Fibroblast of lung (primary cell): ENCODE results near the gene KRTCAP2. TPM values are rescaled to one million over a fixed set of nuclear protein-coding genes. Genes with fewer than 3 reads are reported as not detected.
"Not testable (repeated sequence)": the region's sequence is repeated elsewhere in the genome, so short reads cannot be mapped to it uniquely, and the experiment has no call there.

ENCODE experiments used
- DNase-seq, 2 donors: peaks; one replicate each; pipeline versions ENCODE4 v3.0.0 to v3.0.0-alpha.2; 2010; ENCODE audit warnings: low read depth in 2 of 2
- H2AFZ ChIP-seq: 2 replicates; pipeline ENCODE4 v1.5.1; 2012; ENCODE audit warnings: low read length, control low read depth, inconsistent platforms
- H3K27ac ChIP-seq: 2 replicates; pipeline ENCODE4 v1.5.1; 2011; ENCODE audit warnings: low read length, control low read depth; ENCODE audit not compliant: insufficient read depth
- H3K27me3 ChIP-seq: 2 replicates; pipeline ENCODE4 v1.5.1; 2011; ENCODE audit warnings: mild to moderate bottlenecking, low read length; ENCODE audit not compliant: control insufficient read depth, insufficient read depth
- H3K36me3 ChIP-seq: 2 replicates; pipeline ENCODE4 v1.5.1; 2011; ENCODE audit warnings: low read length; ENCODE audit not compliant: control insufficient read depth, insufficient read depth
- H3K4me1 ChIP-seq: 2 replicates; pipeline ENCODE4 v1.5.1; 2011; ENCODE audit warnings: low read length; ENCODE audit not compliant: control insufficient read depth, insufficient read depth; ENCODE audit errors: extremely low read depth
- H3K4me2 ChIP-seq: 2 replicates; pipeline ENCODE4 v1.5.1; 2011; ENCODE audit warnings: low read length, control low read depth; ENCODE audit not compliant: insufficient read depth; ENCODE audit errors: extremely low read depth
- H3K4me3 ChIP-seq, 4 experiments: fragments of 200-600 bp in 1 of 4; sonication (generic) in 1 of 4; replicated peaks in 1 of 4; 2 replicates each; pipeline ENCODE4 v1.5.1; 2011 to 2016; ENCODE audit warnings: low read length in 4 of 4, low read depth in 3 of 4, mild to moderate bottlenecking in 3 of 4, control low read depth in 2 of 4, inconsistent platforms in 1 of 4, mixed read lengths in 1 of 4; ENCODE audit not compliant: insufficient read depth in 1 of 4; ENCODE audit errors: control extremely low read depth in 1 of 4
- H3K79me2 ChIP-seq: 2 replicates; pipeline ENCODE4 v1.5.1; 2012; ENCODE audit warnings: mild to moderate bottlenecking, low read length, inconsistent platforms; ENCODE audit not compliant: control insufficient read depth, insufficient read depth
- H3K9ac ChIP-seq: 2 replicates; pipeline ENCODE4 v1.5.1; 2011; ENCODE audit warnings: mild to moderate bottlenecking, low read length, control low read depth; ENCODE audit not compliant: insufficient read depth
- H3K9me3 ChIP-seq: 2 replicates; pipeline ENCODE4 v1.5.1; 2012; ENCODE audit warnings: low read depth, low read length; ENCODE audit not compliant: control insufficient read depth, insufficient read depth
- H4K20me1 ChIP-seq: 2 replicates; pipeline ENCODE4 v1.5.1; 2011; ENCODE audit warnings: low read length; ENCODE audit not compliant: control insufficient read depth, insufficient read depth; ENCODE audit errors: extremely low read depth
- CTCF ChIP-seq, 2 donors: IDR thresholded peaks in 1 of 2; conservative IDR thresholded peaks in 1 of 2; 1 replicate in 1 of 2; 2 replicates in 1 of 2; pipeline ENCODE4 v1.5.1; 2011 to 2012; ENCODE audit warnings: low read length in 2 of 2, control low read depth in 1 of 2, inconsistent platforms in 1 of 2, low read depth in 1 of 2, mild to moderate bottlenecking in 1 of 2
- EZH2 ChIP-seq: IDR thresholded peaks from 2 replicates; pipeline ENCODE4 v1.5.1; 2012; ENCODE audit warnings: low read length, control low read depth, mild to moderate bottlenecking; ENCODE audit errors: missing control alignments
- polyA plus RNA-seq, 2 donors: library from polyadenylated mRNA; depleted of rRNA in 1 of 2; stranded (reverse) in 1 of 2; unstranded in 1 of 2; fragments of >200 nt; gene quantifications; 2 replicates each; pipeline ENCODE4 v1.2.1, GENCODE V29; 2011 to 2012; ENCODE audit warnings: missing spikeins in 1 of 2
- total RNA-seq: library from RNA; depleted of rRNA; stranded (reverse); fragments of >200 nt; gene quantifications from 2 replicates; pipeline ENCODE4 v1.2.1, GENCODE V29; 2014

The KRTCAP2 gene
- total and polyA plus RNA-seq, 2 donors (not counting 1 experiment from before 2014, with no cell fraction given): 123 to 125 TPM

- H3K4me2 ChIP-seq: peak overlapping the region; percentile 95
- no peaks in the 10 kb centered on the region for H3K9me3 ChIP-seq
- peak overlapping the region; percentile 94 for H3K27ac ChIP-seq
- DNase-seq: peak in 1 of 2 donors; percentile 10
- no peak for TF ChIP-seq CTCF (conservative IDR thresholded peaks at IDR 0.05 in 1 of 2, IDR thresholded peaks at IDR 0.05 in 1 of 2; ENCODE audit: low read depth in 1 of 2, low read length in 2 of 2)
- TF ChIP-seq EZH2: no peak
- peaks cover 21% of the 10 kb centered on the region for H3K36me3 ChIP-seq
- H3K79me2 ChIP-seq: peaks cover 8% of the 10 kb centered on the region
- no peaks in the 10 kb centered on the region for H4K20me1 ChIP-seq
- H2AFZ ChIP-seq: no peak overlapping the region
- H3K9ac ChIP-seq: peak overlapping the region; percentile 85
- H3K27me3 ChIP-seq: no peaks in the 10 kb centered on the region
- peak overlapping the region; percentile 33 to 74 (median 54) for H3K4me3 ChIP-seq
- H3K4me1 ChIP-seq: peaks cover 19% of the 10 kb centered on the region
Observed at GRCh38 chr1:155195201-155196102, 22.3 kb upstream of the KRTCAP2 start.

- H3K27ac ChIP-seq: peak overlapping the region; percentile 94
- not testable (repeated sequence) for H4K20me1 ChIP-seq, H3K79me2 ChIP-seq, DNase-seq, H3K9me3 ChIP-seq, H3K27me3 ChIP-seq
- H3K4me2 ChIP-seq: peak overlapping the region; percentile 98
- peak overlapping the region; percentile 17 for H2AFZ ChIP-seq
- peaks cover 19% of the 10 kb centered on the region for H3K4me1 ChIP-seq
- peak overlapping the region; percentile 78 for H3K9ac ChIP-seq
- H3K4me3 ChIP-seq: peak overlapping the region; percentile 33 to 64 (median 49)
- peaks cover 16% of the 10 kb centered on the region for H3K36me3 ChIP-seq
Observed at GRCh38 chr1:155193991-155194240, 20.8 kb upstream of the KRTCAP2 start.

GRCh38 chr1:155193275-155193990 lies 20.3 kb upstream of the KRTCAP2 start:
- Histone ChIP-seq H3K27me3 (no peaks in the 10 kb centered on the region), H4K20me1 (no peaks in the 10 kb centered on the region), H3K27ac (peak overlapping the region; percentile 94), H3K4me2 (peak overlapping the region; percentile 98), H3K4me1 (peaks cover 19% of the 10 kb centered on the region), H3K79me2 (peaks cover 8% of the 10 kb centered on the region), H3K4me3 (peak overlapping the region; percentile 33 to 64 (median 49)), H3K9ac (peak overlapping the region; percentile 78), H2AFZ (peak overlapping the region; percentile 17), H3K9me3 (no peaks in the 10 kb centered on the region), H3K36me3 (peaks cover 16% of the 10 kb centered on the region)
- TF ChIP-seq EZH2 (no peak), CTCF (conservative IDR thresholded peaks at IDR 0.05 in 1 of 2, IDR thresholded peaks at IDR 0.05 in 1 of 2; ENCODE audit: low read depth in 1 of 2, low read length in 2 of 2) (peak; percentile 88 to 97)
- DNase-seq: peak; percentile 88 to 92
